HG03135 (cell line): ENCODE data around the gene MAGED1.

Experiments
- ATAC-seq: cut with Tn5 transposase; IDR thresholded peaks from one replicate; pipeline ENCODE4 v1.9.1; 2021; ENCODE audit warnings: mild to moderate bottlenecking, moderate library complexity; ENCODE audit not compliant: unreplicated experiment

The MAGED1 gene

GRCh38 chrX:51892921-51893745 lies at the start of gene MAGED1:
Gene MAGED1, plus strand, starts transcription at chrX:51893623. Its CDS starts 682 bp downstream, at chrX:51894305.
- peak; percentile 59 for ATAC-seq

GRCh38 chrX:51847463-51847862 lies 46.0 kb upstream of the MAGED1 start:
- ATAC-seq: no peak

- ATAC-seq: no peak
Observed at GRCh38 chrX:51851507-51852085, 41.8 kb upstream of the MAGED1 start.

GRCh38 chrX:51852096-51852495 lies 41.3 kb upstream of the MAGED1 start:
- no peak for ATAC-seq

- no peak for ATAC-seq
Observed at GRCh38 chrX:51852621-51853020, 40.8 kb upstream of the MAGED1 start.

GRCh38 chrX:51853251-51853650 lies 40.2 kb upstream of the MAGED1 start:
- ATAC-seq: no peak

GRCh38 chrX:51855698-51856097 lies 37.7 kb upstream of the MAGED1 start:
- ATAC-seq: no peak

- ATAC-seq: no peak
Observed at GRCh38 chrX:51857159-51857733, 36.2 kb upstream of the MAGED1 start.

GRCh38 chrX:51860679-51861078 lies 32.7 kb upstream of the MAGED1 start:
- ATAC-seq: no peak

GRCh38 chrX:51862920-51863319 lies 30.5 kb upstream of the MAGED1 start:
- no peak for ATAC-seq

GRCh38 chrX:51866210-51866609 lies 27.2 kb upstream of the MAGED1 start:
- ATAC-seq: no peak

GRCh38 chrX:51867626-51868025 lies 25.8 kb upstream of the MAGED1 start:
- no peak for ATAC-seq

- no peak for ATAC-seq
Observed at GRCh38 chrX:51870354-51870753, 23.1 kb upstream of the MAGED1 start.

GRCh38 chrX:51874123-51874522 lies 19.3 kb upstream of the MAGED1 start:
- no peak for ATAC-seq

GRCh38 chrX:51876441-51876840 lies 17.0 kb upstream of the MAGED1 start:
- ATAC-seq: no peak

- ATAC-seq: no peak
Observed at GRCh38 chrX:51878056-51878455, 15.4 kb upstream of the MAGED1 start.

- ATAC-seq: no peak
Observed at GRCh38 chrX:51889851-51890250, 3.6 kb upstream of the MAGED1 start.

- ATAC-seq: no peak
Observed at GRCh38 chrX:51891245-51891644, 2.2 kb upstream of the MAGED1 start.

- no peak for ATAC-seq
Observed at GRCh38 chrX:51891821-51892551, 1.4 kb upstream of the MAGED1 start.

- no peak for ATAC-seq
Observed at GRCh38 chrX:51893931-51894696, 691 bp downstream of the MAGED1 start.
